CD8-positive, alpha-beta memory T cell (primary cell): ENCODE results near the gene FADS3. TPM values are rescaled to one million over a fixed set of nuclear protein-coding genes. Genes with fewer than 3 reads are reported as not detected.

ENCODE experiments used
- CTCF ChIA-PET: fragments of 350-600 bp; sonication (Branson Sonifier 250); formaldehyde crosslinking; loops from one replicate; lab custom pipeline; 2021; ENCODE audit warnings: antibody characterized with exemption; lab: Charles Lee
- POLR2A ChIA-PET: fragments of 350-600 bp; sonication (Branson Sonifier 250); formaldehyde crosslinking; loops from one replicate; lab custom pipeline; 2021; ENCODE audit warnings: antibody characterized with exemption; lab: Charles Lee
- DNase-seq, 5 donors: peaks; one replicate each; pipeline versions ENCODE4 v3.0.0 to v3.0.0-alpha.2; 2020 to 2022; ENCODE audit warnings: mixed read lengths in 1 of 5
- H3K27ac ChIP-seq: one replicate; pipeline ENCODE4 v1.7.0; 2013; ENCODE audit warnings: low read depth, mild to moderate bottlenecking, low read length, moderate library complexity
- H3K27me3 ChIP-seq: 2 replicates; pipeline ENCODE4 v1.7.0; 2013; ENCODE audit warnings: low read length, mild to moderate bottlenecking; ENCODE audit not compliant: insufficient read depth, poor library complexity, severe bottlenecking
- H3K36me3 ChIP-seq: 2 replicates; pipeline ENCODE4 v1.7.0; 2013; ENCODE audit warnings: mild to moderate bottlenecking, low read length, moderate library complexity; ENCODE audit not compliant: insufficient read depth
- H3K4me1 ChIP-seq: 2 replicates; pipeline ENCODE4 v1.7.0; 2013; ENCODE audit warnings: mild to moderate bottlenecking, low read length, moderate library complexity; ENCODE audit not compliant: insufficient read depth
- H3K4me3 ChIP-seq: 2 replicates; pipeline ENCODE4 v1.7.0; 2013; ENCODE audit warnings: mild to moderate bottlenecking, low read length
- H3K9me3 ChIP-seq: 2 replicates; pipeline ENCODE4 v1.7.0; 2013; ENCODE audit warnings: mild to moderate bottlenecking, low read length
- H3K27ac Mint-ChIP-seq, 8 donors: one replicate each; pipeline ENCODE4 v1.8.0; 2020 to 2021; ENCODE audit warnings: mixed read lengths in 8 of 8, mild to moderate bottlenecking in 6 of 8, inconsistent platforms in 3 of 8, moderate library complexity in 3 of 8
- H3K27me3 Mint-ChIP-seq, 2 donors: one replicate each; pipeline ENCODE4 v1.8.0; 2020 to 2021; ENCODE audit warnings: mixed read lengths in 2 of 2, mild to moderate bottlenecking in 1 of 2, moderate library complexity in 1 of 2
- H3K36me3 Mint-ChIP-seq, 3 donors: one replicate each; pipeline ENCODE4 v1.8.0; 2020 to 2021; ENCODE audit warnings: mixed read lengths in 3 of 3, inconsistent platforms in 1 of 3, mild to moderate bottlenecking in 1 of 3
- H3K4me1 Mint-ChIP-seq, 3 donors: one replicate each; pipeline ENCODE4 v1.8.0; 2020 to 2021; ENCODE audit warnings: mixed read lengths in 3 of 3, inconsistent platforms in 1 of 3, mild to moderate bottlenecking in 1 of 3
- H3K4me3 Mint-ChIP-seq, 7 donors: one replicate each; pipeline ENCODE4 v1.8.0; 2020 to 2021; ENCODE audit warnings: mixed read lengths in 7 of 7, mild to moderate bottlenecking in 6 of 7, moderate library complexity in 4 of 7, inconsistent platforms in 2 of 7
- H3K9me3 Mint-ChIP-seq, 5 donors: one replicate each; pipeline ENCODE4 v1.8.0; 2020 to 2022; ENCODE audit warnings: mixed read lengths in 5 of 5, mild to moderate bottlenecking in 3 of 5, moderate library complexity in 2 of 5, inconsistent platforms in 1 of 5
- polyA plus RNA-seq: library from polyadenylated mRNA; unstranded; fragments of 300-500 nt; fragmentation: Illumina TruSeq; gene quantifications from one replicate; pipeline ENCODE4 v1.2.3, GENCODE V29; 2021
- total RNA-seq, 2 experiments: library from RNA; stranded (reverse); gene quantifications; one replicate each; pipeline ENCODE4 v1.2.3, GENCODE V29; 2021

FADS3 gene
- total and polyA plus RNA-seq, 3 experiments from 2014 or later, result 2.6 to 7.7 (median 5.8) TPM

DNA sequence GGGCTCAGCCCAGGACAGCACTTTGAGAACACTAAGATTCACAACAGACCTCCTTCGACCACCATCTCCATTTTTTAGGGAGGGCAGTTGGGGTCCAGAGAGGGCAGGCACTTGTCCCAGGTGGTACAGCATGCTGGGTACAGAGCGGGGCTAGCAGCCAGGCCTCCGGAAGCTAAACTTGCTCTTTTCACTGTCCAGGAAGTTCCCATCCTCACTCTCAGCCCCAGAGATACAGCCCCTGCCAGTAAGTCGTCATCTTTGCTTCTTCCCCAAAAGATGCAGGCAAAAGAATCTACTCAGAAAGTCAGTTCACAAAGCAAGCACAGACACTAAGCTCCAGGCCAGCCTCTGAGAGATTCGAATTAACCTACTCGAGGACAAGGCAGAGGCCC is 32.7 kb upstream of the FADS3 start:
- no peak for DNase-seq
- H3K9me3 ChIP-seq, result no peaks in the 10 kb centered on the region
- H3K4me1 Mint-ChIP-seq, result no peaks in the 10 kb centered on the region
- H3K4me3 Mint-ChIP-seq, result no peak overlapping the region
- H3K9me3 Mint-ChIP-seq, result no peaks in the 10 kb centered on the region
- H3K36me3 Mint-ChIP-seq, result no peaks in the 10 kb centered on the region
- H3K27me3 Mint-ChIP-seq, result peaks cover 21 to 36% of the 10 kb centered on the region in 2 donors
- H3K27ac Mint-ChIP-seq, result peak overlapping the region in 2 of 8 donors; percentile 43 to 95
- ChIA-PET CTCF (interaction anchor here (1.9 to 2.6 kb wide), 2 partner anchors 27 to 158 kb away, joined by 5 to 10 read pairs; no protein-coding TSS in a partner anchor), POLR2A (no interaction called here)
- H3K4me3 ChIP-seq, result no peak overlapping the region
- H3K4me1 ChIP-seq, result no peaks in the 10 kb centered on the region
- no peaks in the 10 kb centered on the region for H3K36me3 ChIP-seq
- no peak overlapping the region for H3K27ac ChIP-seq
- H3K27me3 ChIP-seq, result no peaks in the 10 kb centered on the region

DNA sequence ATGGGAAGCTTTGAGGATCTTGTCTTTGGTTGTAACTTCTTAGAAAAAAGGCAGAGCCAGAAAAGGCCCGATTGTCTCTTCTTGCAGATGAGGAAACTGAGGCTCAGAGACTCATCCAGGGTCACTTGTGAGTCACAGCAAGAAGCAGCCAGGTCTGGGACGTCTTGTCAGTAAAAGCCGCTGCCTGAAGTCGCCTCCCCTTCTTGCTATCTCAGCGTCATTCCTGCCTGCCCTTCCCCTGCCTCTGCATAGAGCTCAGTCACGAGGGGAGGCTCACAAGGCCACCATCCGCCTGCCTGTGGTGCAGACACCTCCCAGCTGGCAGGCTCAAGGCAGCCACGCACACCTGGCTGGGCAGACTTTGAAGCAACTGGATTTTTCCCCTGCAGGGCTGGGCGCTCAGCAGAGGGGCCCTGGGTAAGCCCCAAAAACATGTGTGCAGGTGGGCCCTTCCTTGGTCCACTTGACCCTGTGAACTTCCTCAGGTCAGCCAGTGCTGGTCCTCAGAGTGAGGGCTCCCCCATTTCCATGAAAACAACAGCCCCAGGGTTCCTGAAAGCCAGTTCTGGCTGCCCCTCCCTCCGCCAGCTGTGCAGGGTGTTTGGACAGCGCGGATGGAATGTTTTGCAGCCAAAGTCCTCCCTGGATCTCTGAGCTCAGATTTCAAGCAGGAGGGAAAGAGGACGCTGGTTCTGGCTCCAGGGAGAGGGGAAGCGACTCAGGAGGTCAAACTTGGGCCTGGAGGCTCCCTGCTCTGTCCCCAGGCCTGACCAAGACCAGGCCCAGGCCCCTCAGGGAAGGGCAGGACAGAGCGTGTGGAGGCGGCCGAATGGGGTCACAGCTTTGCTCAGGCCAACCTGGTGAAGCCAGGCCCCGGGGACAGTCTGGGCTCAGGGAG is 32.1 kb upstream of the FADS3 start:
- peaks cover 0 to 1% (median under 1%) of the 10 kb centered on the region in 3 donors for H3K4me1 Mint-ChIP-seq
- Histone ChIP-seq H3K27ac (no peak overlapping the region), H3K36me3 (no peaks in the 10 kb centered on the region), H3K9me3 (no peaks in the 10 kb centered on the region), H3K4me3 (no peak overlapping the region), H3K4me1 (no peaks in the 10 kb centered on the region), H3K27me3 (peaks cover under 1% of the 10 kb centered on the region)
- H3K36me3 Mint-ChIP-seq, result no peaks in the 10 kb centered on the region
- H3K4me3 Mint-ChIP-seq, result no peak overlapping the region
- POLR2A ChIA-PET, result no interaction called here
- H3K9me3 Mint-ChIP-seq, result no peaks in the 10 kb centered on the region
- DNase-seq, result no peak
- peaks cover 26 to 42% of the 10 kb centered on the region in 2 donors for H3K27me3 Mint-ChIP-seq
- peak overlapping the region in 1 of 8 donors; percentile 43 for H3K27ac Mint-ChIP-seq
- CTCF ChIA-PET, result interaction anchor here (2.6 kb wide), 1 partner anchor 158 kb away, joined by 10 read pairs; no protein-coding TSS in a partner anchor

DNA sequence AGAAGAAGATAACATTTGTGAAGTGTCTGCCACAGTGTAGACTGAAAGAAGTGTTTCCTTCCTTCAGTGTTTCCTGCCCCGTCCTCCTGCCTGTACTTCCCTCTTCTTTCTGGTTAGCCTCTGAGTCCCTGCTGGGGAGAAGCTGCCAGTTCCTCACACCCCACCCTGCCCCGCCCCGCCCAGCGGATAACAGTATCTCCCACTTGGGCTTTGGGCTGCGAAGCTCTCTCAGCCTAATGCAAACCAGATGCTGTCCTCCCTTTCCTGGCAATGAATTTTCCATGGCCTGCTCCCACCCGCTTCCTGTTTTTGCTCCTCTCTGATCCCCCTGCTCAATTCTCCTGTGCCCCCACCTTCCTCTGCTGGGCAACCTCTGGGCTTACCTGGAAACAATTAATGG is 31.2 kb upstream of the FADS3 start:
- Histone ChIP-seq H3K27ac (no peak overlapping the region), H3K4me1 (no peaks in the 10 kb centered on the region), H3K4me3 (no peak overlapping the region), H3K9me3 (no peaks in the 10 kb centered on the region), H3K27me3 (peaks cover 9% of the 10 kb centered on the region), H3K36me3 (no peaks in the 10 kb centered on the region)
- Mint-ChIP-seq H3K9me3 (no peaks in the 10 kb centered on the region), H3K27ac (peak overlapping the region in 1 of 8 donors; percentile 33), H3K4me3 (no peak overlapping the region), H3K36me3 (no peaks in the 10 kb centered on the region), H3K27me3 (peaks cover 31 to 51% of the 10 kb centered on the region in 2 donors), H3K4me1 (peaks cover 8 to 10% (median 8%) of the 10 kb centered on the region in 3 donors)
- ChIA-PET POLR2A (no interaction called here), CTCF (no interaction called here)
- DNase-seq, result no peak

DNA sequence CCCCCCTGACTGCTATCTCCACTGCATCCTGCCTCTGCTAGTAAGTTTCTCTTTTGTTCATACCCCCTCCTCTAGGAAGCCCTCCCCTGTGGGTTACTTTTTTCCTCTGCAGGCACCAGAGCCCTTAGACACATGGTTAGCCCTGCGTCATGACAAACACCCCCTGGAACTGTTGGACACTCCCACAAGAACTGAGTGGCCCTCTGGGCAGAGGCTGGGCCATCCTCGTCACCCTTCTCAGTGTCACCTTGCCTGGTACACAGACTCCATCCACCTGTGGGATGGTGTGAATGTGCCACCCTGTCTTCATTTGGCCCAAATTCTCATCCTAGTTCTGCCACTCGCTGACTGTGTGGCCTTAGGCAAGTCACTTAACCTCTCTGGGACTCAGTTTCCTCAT is 30.1 kb upstream of the FADS3 start:
- POLR2A ChIA-PET, result no interaction called here
- Histone ChIP-seq H3K27ac (no peak overlapping the region), H3K36me3 (no peaks in the 10 kb centered on the region), H3K27me3 (peaks cover 12% of the 10 kb centered on the region), H3K4me3 (no peak overlapping the region), H3K9me3 (no peaks in the 10 kb centered on the region), H3K4me1 (no peaks in the 10 kb centered on the region)
- Mint-ChIP-seq H3K27me3 (peaks cover 33 to 54% of the 10 kb centered on the region in 2 donors), H3K9me3 (no peaks in the 10 kb centered on the region), H3K4me1 (peaks cover 8 to 14% (median 8%) of the 10 kb centered on the region in 3 donors), H3K36me3 (no peaks in the 10 kb centered on the region), H3K4me3 (no peak overlapping the region), H3K27ac (no peak overlapping the region)
- no peak for DNase-seq
- CTCF ChIA-PET, result no interaction called here

DNA sequence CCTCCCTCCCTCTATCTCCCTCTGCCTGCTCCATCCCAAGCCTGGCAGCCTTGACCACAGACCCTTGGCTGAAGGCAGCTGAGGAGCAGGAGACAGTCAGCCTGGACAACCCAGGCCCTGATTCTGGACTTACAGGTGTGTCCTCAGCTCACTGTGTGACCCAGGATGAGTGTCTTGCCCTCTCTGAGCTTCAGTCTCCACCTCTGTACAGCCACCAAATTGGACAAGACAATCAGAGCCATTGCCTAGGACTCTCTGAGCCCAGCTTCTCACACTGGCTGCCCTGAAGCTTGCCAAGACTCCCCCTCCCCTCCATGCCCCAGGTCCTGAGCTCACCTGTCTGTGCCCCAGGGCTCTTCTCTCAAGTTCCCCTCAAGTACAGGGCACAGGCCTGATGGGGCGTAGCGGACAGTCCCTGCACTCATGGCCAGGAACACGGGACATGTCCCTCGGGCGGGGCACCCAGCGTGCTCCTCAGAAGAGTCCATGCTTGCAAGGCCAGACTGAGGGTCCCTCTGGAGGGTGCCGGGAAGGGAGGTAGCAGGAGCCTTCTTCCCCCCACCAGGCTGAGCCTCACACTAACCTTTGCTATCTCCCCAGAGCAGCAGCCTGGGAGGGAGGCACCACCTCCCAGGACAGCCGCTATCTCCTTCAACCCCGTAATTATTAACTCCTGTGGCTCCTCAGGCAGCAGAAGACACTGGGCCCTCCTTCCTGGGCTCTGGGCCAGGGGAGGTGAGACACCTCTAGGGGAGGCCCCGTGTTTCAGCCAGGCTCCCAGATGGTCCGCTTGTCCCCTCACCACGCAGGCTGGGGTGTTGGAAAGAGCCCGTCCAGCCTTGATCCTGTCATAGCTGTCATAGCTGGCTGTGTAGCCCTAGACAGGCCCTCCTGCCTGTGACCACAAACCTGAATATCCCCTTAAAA is 28.6 kb upstream of the FADS3 start:
- ChIA-PET CTCF (interaction anchor here (0.9 to 1.6 kb wide), 2 partner anchors 162 to 188 kb away, joined by 3 to 4 read pairs; no protein-coding TSS in a partner anchor), POLR2A (no interaction called here)
- Mint-ChIP-seq H3K9me3 (no peaks in the 10 kb centered on the region), H3K27ac (peak overlapping the region in 1 of 8 donors; percentile 81), H3K36me3 (no peaks in the 10 kb centered on the region), H3K27me3 (peaks cover 42 to 64% of the 10 kb centered on the region in 2 donors), H3K4me1 (peaks cover 8 to 14% (median 8%) of the 10 kb centered on the region in 3 donors), H3K4me3 (peak overlapping the region in 1 of 7 donors; percentile 59)
- Histone ChIP-seq H3K4me3 (no peak overlapping the region), H3K27me3 (peaks cover 13% of the 10 kb centered on the region), H3K9me3 (no peaks in the 10 kb centered on the region), H3K36me3 (no peaks in the 10 kb centered on the region), H3K27ac (peak overlapping the region; percentile 47), H3K4me1 (no peaks in the 10 kb centered on the region)
- DNase-seq, result no peak

DNA sequence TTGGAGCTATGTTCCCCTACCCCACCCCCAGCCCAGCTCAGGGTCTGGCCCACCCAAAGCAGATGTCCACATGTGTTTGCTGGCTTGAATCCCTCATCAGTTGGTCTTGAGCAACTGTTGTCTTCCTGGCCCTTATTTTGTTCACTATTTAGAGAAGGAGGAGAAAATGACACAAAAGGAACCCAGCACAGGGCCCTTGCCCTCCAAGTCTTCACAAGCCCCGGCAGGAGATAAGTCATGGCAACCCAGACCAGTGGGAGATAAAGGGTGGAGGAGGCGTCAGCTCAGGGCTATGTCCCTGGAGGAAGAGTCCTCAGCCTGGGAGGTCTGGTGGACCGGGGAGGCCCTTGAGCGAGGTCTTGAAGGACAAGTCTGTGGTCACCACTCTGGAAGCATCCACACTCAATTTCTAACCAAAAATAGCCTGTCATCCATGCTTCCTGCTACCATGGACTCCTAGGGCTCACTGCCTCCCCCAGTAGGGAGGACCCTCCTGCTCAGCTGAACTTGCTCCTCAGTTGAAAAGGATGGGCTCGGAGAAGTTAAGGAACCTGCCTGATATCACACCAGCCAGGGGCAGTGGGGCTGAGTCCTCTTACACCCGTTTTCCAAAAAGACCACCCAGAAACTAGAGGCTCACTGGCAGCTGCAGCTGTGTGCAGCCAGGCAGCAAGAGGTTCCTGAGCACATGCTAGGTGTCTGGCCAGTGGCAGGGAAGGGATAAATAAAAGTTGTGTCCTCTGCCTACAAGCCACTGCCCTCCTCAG is 27.8 kb upstream of the FADS3 start:
- Mint-ChIP-seq H3K4me3 (no peak overlapping the region), H3K9me3 (no peaks in the 10 kb centered on the region), H3K27ac (no peak overlapping the region), H3K4me1 (peaks cover 8 to 14% (median 8%) of the 10 kb centered on the region in 3 donors), H3K27me3 (peaks cover 42 to 69% of the 10 kb centered on the region in 2 donors), H3K36me3 (no peaks in the 10 kb centered on the region)
- H3K36me3 ChIP-seq, result no peaks in the 10 kb centered on the region
- no peak for DNase-seq
- POLR2A ChIA-PET, result no interaction called here
- no peak overlapping the region for H3K4me3 ChIP-seq
- H3K9me3 ChIP-seq, result no peaks in the 10 kb centered on the region
- no peaks in the 10 kb centered on the region for H3K4me1 ChIP-seq
- H3K27me3 ChIP-seq, result peaks cover 13% of the 10 kb centered on the region
- CTCF ChIA-PET, result interaction anchor here (0.9 to 1.6 kb wide), 2 partner anchors 163 to 189 kb away, joined by 3 to 4 read pairs; no protein-coding TSS in a partner anchor
- peak overlapping the region; percentile 43 for H3K27ac ChIP-seq

DNA sequence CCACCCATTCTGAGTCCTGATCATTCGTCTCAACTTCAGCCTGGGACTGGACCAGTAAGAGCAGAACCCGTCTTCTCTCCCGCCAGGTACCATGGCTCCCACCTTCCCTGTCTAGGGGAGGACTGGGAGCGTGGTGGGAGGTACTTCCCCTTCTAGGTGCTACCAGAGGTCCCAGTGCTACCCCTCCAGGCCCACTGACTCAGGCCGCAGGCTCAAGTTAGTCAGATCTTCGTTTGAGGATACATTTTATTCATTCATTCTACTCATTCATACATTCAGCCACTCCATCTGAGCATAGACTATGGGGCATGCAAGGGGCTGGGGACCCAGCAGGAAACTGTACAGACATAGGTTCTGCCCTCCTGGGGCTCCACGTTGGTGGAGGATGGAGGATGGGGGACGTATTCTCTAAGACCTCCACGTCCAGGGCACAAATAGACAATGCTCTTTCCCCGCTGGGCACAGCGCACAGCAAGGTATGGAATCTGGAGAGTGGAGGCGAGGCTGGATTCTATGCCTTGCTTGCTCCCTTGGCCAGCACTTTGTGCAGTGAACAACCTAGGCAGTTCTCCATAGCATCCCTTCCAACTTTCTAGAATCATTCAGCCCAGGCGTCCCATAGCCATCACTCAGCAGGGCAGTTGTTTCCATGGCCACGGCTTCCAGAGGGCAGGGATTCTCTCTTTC is 27.0 kb upstream of the FADS3 start:
- Histone ChIP-seq H3K27me3 (peaks cover 13% of the 10 kb centered on the region), H3K4me1 (no peaks in the 10 kb centered on the region), H3K27ac (peak overlapping the region; percentile 43), H3K4me3 (no peak overlapping the region), H3K36me3 (no peaks in the 10 kb centered on the region), H3K9me3 (no peaks in the 10 kb centered on the region)
- Mint-ChIP-seq H3K4me1 (peaks cover 8 to 14% (median 8%) of the 10 kb centered on the region in 3 donors), H3K27me3 (peaks cover 44 to 67% of the 10 kb centered on the region in 2 donors), H3K4me3 (peak overlapping the region in 6 of 7 donors; percentile 64 to 86 (median 69)), H3K36me3 (no peaks in the 10 kb centered on the region), H3K27ac (peak overlapping the region in 1 of 8 donors; percentile 79), H3K9me3 (no peaks in the 10 kb centered on the region)
- CTCF ChIA-PET, result interaction anchor here (1.6 kb wide), 1 partner anchor 189 kb away, joined by 4 read pairs; no protein-coding TSS in a partner anchor
- no peak for DNase-seq
- POLR2A ChIA-PET, result no interaction called here
